Endodermal cell (in vitro differentiated cells): ENCODE measurements around the gene SLC25A38. TPM values are rescaled to one million over a fixed set of nuclear protein-coding genes. Genes with fewer than 3 reads are reported as not detected.
"Not testable (repeated sequence)": the region's sequence is repeated elsewhere in the genome, so short reads cannot be mapped to it uniquely, and the experiment has no call there.

Experiments
- DNase-seq: peaks from one replicate; pipeline ENCODE4 v3.0.0-alpha.2; 2017
- H3K27ac ChIP-seq: 2 replicates; pipeline ENCODE4 v1.5.1; 2013; ENCODE audit warnings: mild to moderate bottlenecking, low read depth, low read length, moderate library complexity
- H3K27me3 ChIP-seq: 2 replicates; pipeline ENCODE4 v1.6.1; 2013; ENCODE audit warnings: mild to moderate bottlenecking, low read length, moderate library complexity; ENCODE audit not compliant: insufficient read depth, control insufficient read depth, poor library complexity, severe bottlenecking
- H3K36me3 ChIP-seq: 2 replicates; pipeline ENCODE4 v1.7.0; 2013; ENCODE audit warnings: mild to moderate bottlenecking, low read length, moderate library complexity; ENCODE audit not compliant: control insufficient read depth, insufficient read depth
- H3K4me1 ChIP-seq: one replicate; pipeline ENCODE4 v1.7.0; 2013; ENCODE audit warnings: low read length; ENCODE audit not compliant: control insufficient read depth, insufficient read depth
- H3K4me3 ChIP-seq: 2 replicates; pipeline ENCODE4 v1.5.1; 2013; ENCODE audit warnings: mild to moderate bottlenecking, low read length, moderate library complexity
- H3K9ac ChIP-seq: 2 replicates; pipeline ENCODE4 v1.6.1; 2013; ENCODE audit warnings: mild to moderate bottlenecking, low read length, moderate library complexity; ENCODE audit not compliant: poor library complexity, severe bottlenecking; ENCODE audit errors: extremely low read depth
- H3K9me3 ChIP-seq: 2 replicates; pipeline ENCODE4 v1.6.1; 2013; ENCODE audit warnings: mild to moderate bottlenecking, low read length, moderate library complexity; ENCODE audit not compliant: control insufficient read depth
- H3K27ac Mint-ChIP-seq: 2 replicates; pipeline ENCODE4 v1.8.0; 2020; ENCODE audit warnings: mixed read lengths
- H3K27me3 Mint-ChIP-seq: 2 replicates; pipeline ENCODE4 v1.8.0; 2021; ENCODE audit warnings: mild to moderate bottlenecking, mixed read lengths; ENCODE audit not compliant: insufficient read depth
- H3K36me3 Mint-ChIP-seq: 2 replicates; pipeline ENCODE4 v1.8.0; 2020; ENCODE audit warnings: low read depth, mixed read lengths
- H3K4me1 Mint-ChIP-seq: 2 replicates; pipeline ENCODE4 v1.8.0; 2020; ENCODE audit warnings: mixed read lengths
- H3K4me3 Mint-ChIP-seq: 2 replicates; pipeline ENCODE4 v1.8.0; 2020; ENCODE audit warnings: mild to moderate bottlenecking, moderate library complexity, mixed read lengths
- H3K9me3 Mint-ChIP-seq: 2 replicates; pipeline ENCODE4 v1.8.0; 2020; ENCODE audit warnings: mild to moderate bottlenecking, mixed read lengths
- CTCF ChIP-seq: fragments of 200-600 bp; sonication (generic); conservative IDR thresholded peaks from 2 replicates; pipeline ENCODE4 v1.5.0; 2021; ENCODE audit warnings: antibody characterized with exemption, mild to moderate bottlenecking
- WGBS, 2 experiments: methylation state at CpG; one replicate each; pipeline versions ENCODE4 v1.1.5 to v1.1.7; 2013; ENCODE audit warnings: missing lambda C conversion rate in 2 of 2, mixed read lengths in 1 of 2; ENCODE audit not compliant: insufficient coverage in 1 of 2, insufficient read length in 1 of 2; 5-methylcytosine and 5-hydroxymethylcytosine counted together
- total RNA-seq, 2 donors: library from RNA; stranded (reverse); fragmentation: NEBNext Ultra II Directional in 1 of 2; extraction: Animal tissue kit (Norgen Biotek cat#: 25700) in 1 of 2; gene quantifications; 2 replicates in 1 of 2; 3 replicates in 1 of 2; pipeline ENCODE4 v1.2.1, GENCODE V29; 2021

SLC25A38 gene
- total RNA-seq, 2 donors from 2014 or later: 33.4 to 37.7 TPM

- H3K9ac ChIP-seq: no peak overlapping the region
- H3K4me3 ChIP-seq: no peak overlapping the region
- TF ChIP-seq CTCF: no peak
- Mint-ChIP-seq H3K4me1 (peaks cover 17% of the 10 kb centered on the region), H3K27me3 (no peaks in the 10 kb centered on the region), H3K4me3 (no peak overlapping the region), H3K36me3 (no peaks in the 10 kb centered on the region), H3K27ac (no peak overlapping the region), H3K9me3 (no peaks in the 10 kb centered on the region)
- H3K36me3 ChIP-seq: no peaks in the 10 kb centered on the region
- DNase-seq: no peak
- 70 to 100% methylated on average over 1 to 3 of the region's 3 CpGs for WGBS, 2 experiments
- no peaks in the 10 kb centered on the region for H3K27me3 ChIP-seq
- no peaks in the 10 kb centered on the region for H3K4me1 ChIP-seq
- no peaks in the 10 kb centered on the region for H3K9me3 ChIP-seq
- H3K27ac ChIP-seq: no peak overlapping the region
These were observed 35.6 kb upstream of the SLC25A38 start for GRCh38 chr3:39347586-39347876.

- Mint-ChIP-seq H3K36me3 (no peaks in the 10 kb centered on the region), H3K4me1 (peaks cover 17% of the 10 kb centered on the region), H3K27me3 (no peaks in the 10 kb centered on the region), H3K9me3 (no peaks in the 10 kb centered on the region), H3K27ac (no peak overlapping the region), H3K4me3 (no peak overlapping the region)
- H3K4me3 ChIP-seq: no peak overlapping the region
- H3K27me3 ChIP-seq: no peaks in the 10 kb centered on the region
- H3K36me3 ChIP-seq: no peaks in the 10 kb centered on the region
- 50 to 61% methylated on average over 2 to 3 of the region's 3 CpGs for WGBS, 2 experiments
- no peak overlapping the region for H3K9ac ChIP-seq
- DNase-seq: no peak
- H3K9me3 ChIP-seq: no peaks in the 10 kb centered on the region
- TF ChIP-seq CTCF: no peak
- H3K4me1 ChIP-seq: no peaks in the 10 kb centered on the region
- no peak overlapping the region for H3K27ac ChIP-seq
These were observed 34.1 kb upstream of the SLC25A38 start for GRCh38 chr3:39349080-39349479.

- no peaks in the 10 kb centered on the region for H3K9me3 Mint-ChIP-seq
- H3K36me3 ChIP-seq: no peaks in the 10 kb centered on the region
- no peaks in the 10 kb centered on the region for H3K36me3 Mint-ChIP-seq
- H3K4me1 Mint-ChIP-seq: peaks cover 17% of the 10 kb centered on the region
- TF ChIP-seq CTCF: no peak
- no peak overlapping the region for H3K27ac Mint-ChIP-seq
- H3K4me3 ChIP-seq: no peak overlapping the region
- H3K9ac ChIP-seq: no peak overlapping the region
- H3K27me3 Mint-ChIP-seq: no peaks in the 10 kb centered on the region
- H3K4me1 ChIP-seq: no peaks in the 10 kb centered on the region
- no peaks in the 10 kb centered on the region for H3K27me3 ChIP-seq
- no peak overlapping the region for H3K4me3 Mint-ChIP-seq
- no peak for DNase-seq
- H3K27ac ChIP-seq: no peak overlapping the region
- 95 to 96% methylated on average over 4 to 5 of the region's 5 CpGs for WGBS, 2 experiments
- H3K9me3 ChIP-seq: no peaks in the 10 kb centered on the region
These were observed 32.5 kb upstream of the SLC25A38 start for GRCh38 chr3:39350714-39351113.

- H3K27me3 ChIP-seq, H3K4me3 ChIP-seq, H3K27ac ChIP-seq, H3K9me3 Mint-ChIP-seq, H3K27ac Mint-ChIP-seq, H3K9ac ChIP-seq, H3K9me3 ChIP-seq, H3K4me3 Mint-ChIP-seq, H3K27me3 Mint-ChIP-seq, H3K36me3 Mint-ChIP-seq, DNase-seq, H3K4me1 ChIP-seq, H3K36me3 ChIP-seq: not testable (repeated sequence)
- 89 to 100% methylated on average over 1 to 2 of the region's 2 CpGs for WGBS, 2 experiments
- H3K4me1 Mint-ChIP-seq: peaks cover 17% of the 10 kb centered on the region
These were observed 32.0 kb upstream of the SLC25A38 start for GRCh38 chr3:39351134-39351533.

DNA sequence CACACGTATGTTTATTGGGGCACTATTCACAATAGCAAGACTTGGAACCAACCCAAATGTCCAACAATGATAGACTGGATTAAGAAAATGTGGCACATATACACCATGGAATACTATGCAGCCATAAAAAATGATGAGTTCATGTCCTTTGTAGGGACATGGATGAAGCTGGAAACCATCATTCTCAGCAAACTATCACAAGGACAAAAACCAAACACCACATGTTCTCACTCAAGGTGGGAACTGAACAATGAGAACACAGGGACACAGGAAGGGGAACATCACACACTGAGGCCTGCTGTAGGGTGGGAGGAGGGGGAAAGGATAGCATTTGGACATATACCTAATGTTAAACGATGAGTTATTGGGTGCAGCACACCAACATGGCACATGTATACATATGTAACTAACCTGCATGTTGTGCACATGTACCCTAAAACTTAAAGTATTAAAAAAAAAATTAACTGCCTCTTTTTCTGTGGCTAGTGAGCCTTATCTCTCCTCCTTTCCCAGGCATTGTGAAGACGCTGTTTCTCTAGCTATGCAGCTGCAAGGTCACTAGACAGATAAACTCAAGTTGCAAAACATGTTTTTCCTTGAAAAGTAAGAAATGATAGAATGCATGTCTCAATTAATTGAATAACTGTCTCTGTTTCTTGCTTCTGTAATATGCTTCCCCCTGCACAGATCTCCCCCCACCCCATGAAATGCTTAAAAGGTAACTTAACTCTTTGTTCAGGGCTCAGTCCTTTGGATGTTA lies 29.8 kb upstream of the SLC25A38 start:
- H3K27ac Mint-ChIP-seq, H3K36me3 Mint-ChIP-seq, H3K4me1 Mint-ChIP-seq, H3K27me3 Mint-ChIP-seq, DNase-seq, H3K36me3 ChIP-seq, H3K9me3 Mint-ChIP-seq, H3K4me1 ChIP-seq, H3K27ac ChIP-seq, H3K27me3 ChIP-seq, H3K4me3 ChIP-seq, H3K9ac ChIP-seq, H3K4me3 Mint-ChIP-seq, H3K9me3 ChIP-seq: not testable (repeated sequence)
- 80 to 97% methylated on average over 1 to 3 of the region's 3 CpGs for WGBS, 2 experiments
